ENCODE data around the gene ZNF280B. TPM values are rescaled to one million over a fixed set of nuclear protein-coding genes. Genes with fewer than 3 reads are reported as not detected.
"Not testable (repeated sequence)": the region's sequence is repeated elsewhere in the genome, so short reads cannot be mapped to it uniquely, and the experiment has no call there.

ZNF280B gene
- total RNA-seq, 1 experiment from 2014 or later, result 0.66 TPM

- TF ChIP-seq EZH2phosphoT487 (IDR thresholded peaks at IDR 0.05; ENCODE audit: borderline replicate concordance, low read length), result no peak
- no peak for DNase-seq
- H4K20me1 ChIP-seq (ENCODE audit: low read length), result no peaks in the 10 kb centered on the region
- POLR2A ChIA-PET (ENCODE audit: unreplicated experiment), result no interaction called here
- no peak for ATAC-seq
- H3K36me3 ChIP-seq (ENCODE audit: low read depth, low read length), result no peaks in the 10 kb centered on the region
- H3K9me2 ChIP-seq (replicated peaks; ENCODE audit: low read length), result no peaks in the 10 kb centered on the region
- no peak overlapping the region for H3K27ac ChIP-seq (ENCODE audit: low read length)
- H3K79me2 ChIP-seq (ENCODE audit: low read length), result no peaks in the 10 kb centered on the region
- CTCF ChIA-PET, result no interaction called here
- intact Hi-C loops (cut with micrococcal nuclease), result no loop called here
- BruUV-seq (replicated peaks), result no TSS peak
- H3K4me2 ChIP-seq (ENCODE audit: low read length), result no peak overlapping the region
- no peak overlapping the region for H3K4me3 ChIP-seq (ENCODE audit: low read length)
- H3K4me1 ChIP-seq (ENCODE audit: insufficient read depth, low read length), result no peaks in the 10 kb centered on the region
- no peak overlapping the region for H3K9ac ChIP-seq (ENCODE audit: low read length)
- no peak overlapping the region for H2AFZ ChIP-seq (ENCODE audit: low read length)
- peaks cover 13% of the 10 kb centered on the region; the same call in 1 of the 2 replicates for H3K27me3 ChIP-seq (ENCODE audit: low read length)
- no peaks in the 10 kb centered on the region for H3K9me3 ChIP-seq (ENCODE audit: low read length)
- H3F3A ChIP-seq (ENCODE audit: low read length, unreplicated experiment), result no peaks in the 10 kb centered on the region
Measured at GRCh38 chr22:22450343-22450839, 58.2 kb downstream of the ZNF280B start.

- no peak overlapping the region for H3K9ac ChIP-seq (ENCODE audit: low read length)
- POLR2A ChIA-PET (ENCODE audit: unreplicated experiment), result no interaction called here
- intact Hi-C loops (cut with micrococcal nuclease), result no loop called here
Measured at GRCh38 chr22:22449819-22450218, 58.7 kb downstream of the ZNF280B start.

GRCh38 chr22:22446517-22446916, 62.0 kb downstream of the ZNF280B start:
- no peaks in the 10 kb centered on the region for H3F3A ChIP-seq (ENCODE audit: low read length, unreplicated experiment)
- no peak for TF ChIP-seq EZH2 (IDR thresholded peaks at IDR 0.05; ENCODE audit: low read length, unreplicated experiment)
- TF ChIP-seq, protein P1, sequence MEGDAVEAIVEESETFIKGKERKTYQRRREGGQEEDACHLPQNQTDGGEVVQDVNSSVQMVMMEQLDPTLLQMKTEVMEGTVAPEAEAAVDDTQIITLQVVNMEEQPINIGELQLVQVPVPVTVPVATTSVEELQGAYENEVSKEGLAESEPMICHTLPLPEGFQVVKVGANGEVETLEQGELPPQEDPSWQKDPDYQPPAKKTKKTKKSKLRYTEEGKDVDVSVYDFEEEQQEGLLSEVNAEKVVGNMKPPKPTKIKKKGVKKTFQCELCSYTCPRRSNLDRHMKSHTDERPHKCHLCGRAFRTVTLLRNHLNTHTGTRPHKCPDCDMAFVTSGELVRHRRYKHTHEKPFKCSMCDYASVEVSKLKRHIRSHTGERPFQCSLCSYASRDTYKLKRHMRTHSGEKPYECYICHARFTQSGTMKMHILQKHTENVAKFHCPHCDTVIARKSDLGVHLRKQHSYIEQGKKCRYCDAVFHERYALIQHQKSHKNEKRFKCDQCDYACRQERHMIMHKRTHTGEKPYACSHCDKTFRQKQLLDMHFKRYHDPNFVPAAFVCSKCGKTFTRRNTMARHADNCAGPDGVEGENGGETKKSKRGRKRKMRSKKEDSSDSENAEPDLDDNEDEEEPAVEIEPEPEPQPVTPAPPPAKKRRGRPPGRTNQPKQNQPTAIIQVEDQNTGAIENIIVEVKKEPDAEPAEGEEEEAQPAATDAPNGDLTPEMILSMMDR (conservative IDR thresholded peaks at IDR 0.05; ENCODE audit: low read depth, low read length), result no peak
- TF ChIP-seq EZH2phosphoT487 (IDR thresholded peaks at IDR 0.05; ENCODE audit: borderline replicate concordance, low read length), result no peak
- H3K79me2 ChIP-seq (ENCODE audit: low read length), result no peaks in the 10 kb centered on the region
- H3K9me3 ChIP-seq (ENCODE audit: low read length), result no peaks in the 10 kb centered on the region
- no peak overlapping the region for H3K9ac ChIP-seq (ENCODE audit: low read length)
- H3K9me2 ChIP-seq (replicated peaks; ENCODE audit: low read length), result no peaks in the 10 kb centered on the region
- no peaks in the 10 kb centered on the region for H3K36me3 ChIP-seq (ENCODE audit: low read depth, low read length)
- POLR2A ChIA-PET (ENCODE audit: unreplicated experiment), result no interaction called here
- no peak for DNase-seq
- H3K27ac ChIP-seq (ENCODE audit: low read length), result no peak overlapping the region
- H4K20me1 ChIP-seq (ENCODE audit: low read length), result no peaks in the 10 kb centered on the region
- CTCF ChIA-PET, result interaction anchor here (0.6 kb wide), 1 partner anchor 25 kb away, joined by 4 read pairs; no protein-coding TSS in a partner anchor
- ATAC-seq, result no peak
- no peak overlapping the region for H3K4me2 ChIP-seq (ENCODE audit: low read length)
- BruUV-seq (replicated peaks), result no TSS peak
- H3K27me3 ChIP-seq (ENCODE audit: low read length), result peaks cover 13% of the 10 kb centered on the region; the same call in 1 of the 2 replicates
- H3K4me3 ChIP-seq (ENCODE audit: low read length), result no peak overlapping the region
- H2AFZ ChIP-seq (ENCODE audit: low read length), result no peak overlapping the region
- H3K4me1 ChIP-seq (ENCODE audit: insufficient read depth, low read length), result no peaks in the 10 kb centered on the region
- intact Hi-C loops (cut with micrococcal nuclease), result no loop called here

More at GRCh38 chr22:22449819-22450218, 58.7 kb downstream of the ZNF280B start:
- Histone ChIP-seq H3K4me2 (ENCODE audit: low read length) (no peak overlapping the region), H3K9me2 (replicated peaks; ENCODE audit: low read length) (no peaks in the 10 kb centered on the region), H2AFZ (ENCODE audit: low read length) (no peak overlapping the region), H3K36me3 (ENCODE audit: low read depth, low read length) (no peaks in the 10 kb centered on the region), H3K4me3 (ENCODE audit: low read length) (no peak overlapping the region), H3K27me3 (ENCODE audit: low read length) (peaks cover 13% of the 10 kb centered on the region; the same call in 1 of the 2 replicates), H3K27ac (ENCODE audit: low read length) (no peak overlapping the region), H3K4me1 (ENCODE audit: insufficient read depth, low read length) (no peaks in the 10 kb centered on the region), H4K20me1 (ENCODE audit: low read length) (no peaks in the 10 kb centered on the region), H3K9me3 (ENCODE audit: low read length) (no peaks in the 10 kb centered on the region), H3K79me2 (ENCODE audit: low read length) (no peaks in the 10 kb centered on the region), H3F3A (ENCODE audit: low read length, unreplicated experiment) (no peaks in the 10 kb centered on the region)
- TF ChIP-seq, protein P1 (conservative IDR thresholded peaks at IDR 0.05; ENCODE audit: low read depth, low read length), result no peak
- TF ChIP-seq EZH2phosphoT487 (IDR thresholded peaks at IDR 0.05; ENCODE audit: borderline replicate concordance, low read length) (no peak), EZH2 (IDR thresholded peaks at IDR 0.05; ENCODE audit: low read length, unreplicated experiment) (no peak)
- no peak for ATAC-seq
- DNase-seq, result no peak
- CTCF ChIA-PET, result no interaction called here
- BruUV-seq (replicated peaks), result no TSS peak

DNA sequence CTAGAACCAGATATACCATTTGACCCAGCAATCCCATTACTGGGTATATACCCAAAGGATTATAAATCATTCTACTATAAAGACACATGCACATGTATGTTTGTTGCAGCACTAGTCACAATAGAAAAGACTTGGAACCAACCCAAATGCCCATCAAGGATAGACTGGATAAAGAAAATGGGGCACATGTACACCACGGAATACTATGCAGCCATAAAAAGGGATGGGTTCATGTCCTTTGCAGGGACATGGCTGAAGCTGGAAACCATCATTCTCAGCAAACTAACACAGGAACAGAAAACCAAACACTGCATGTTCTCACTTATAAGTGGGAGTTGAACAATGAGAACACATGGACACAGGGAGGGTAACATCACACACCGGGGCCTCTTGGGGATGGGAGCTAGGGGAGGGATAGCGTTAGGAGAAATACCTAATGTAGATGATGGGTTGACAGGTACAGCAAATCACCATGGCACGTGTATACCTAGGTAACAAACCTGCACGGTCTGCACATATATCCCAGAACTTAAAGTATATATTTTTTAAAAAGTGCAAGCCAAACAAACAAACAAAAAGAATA, 64.4 kb downstream of the ZNF280B start:
- H4K20me1 ChIP-seq (ENCODE audit: low read length); POLR2A ChIA-PET (ENCODE audit: unreplicated experiment); H3K9me2 ChIP-seq (replicated peaks; ENCODE audit: low read length); H3K36me3 ChIP-seq (ENCODE audit: low read depth, low read length); CTCF ChIA-PET; H3K4me1 ChIP-seq (ENCODE audit: insufficient read depth, low read length); H3K27ac ChIP-seq (ENCODE audit: low read length); H3K4me3 ChIP-seq (ENCODE audit: low read length); H2AFZ ChIP-seq (ENCODE audit: low read length); ATAC-seq; H3K9ac ChIP-seq (ENCODE audit: low read length); H3F3A ChIP-seq (ENCODE audit: low read length, unreplicated experiment); intact Hi-C loops (cut with micrococcal nuclease); H3K9me3 ChIP-seq (ENCODE audit: low read length); BruUV-seq (replicated peaks); H3K4me2 ChIP-seq (ENCODE audit: low read length); H3K79me2 ChIP-seq (ENCODE audit: low read length); DNase-seq: not testable (repeated sequence)
- H3K27me3 ChIP-seq (ENCODE audit: low read length), result peaks cover 13% of the 10 kb centered on the region; the same call in 1 of the 2 replicates
